Activated CD4-positive, alpha-beta memory T cell treated with anti-CD3 and anti-CD28 coated beads for 36 hours (primary cell): ENCODE results near the gene ABCB10. TPM values are rescaled to one million over a fixed set of nuclear protein-coding genes. Genes with fewer than 3 reads are reported as not detected.
"Not testable (repeated sequence)": the region's sequence is repeated elsewhere in the genome, so short reads cannot be mapped to it uniquely, and the experiment has no call there.

Experiments
- CTCF ChIA-PET: fragments of 350-600 bp; sonication (Branson Sonifier 250); formaldehyde crosslinking; loops from one replicate; lab custom pipeline; 2021; ENCODE audit warnings: antibody characterized with exemption, inconsistent platforms; lab: Charles Lee
- POLR2A ChIA-PET: fragments of 350-600 bp; sonication (Branson Sonifier 250); formaldehyde crosslinking; loops from one replicate; lab custom pipeline; 2021; ENCODE audit warnings: antibody characterized with exemption; lab: Charles Lee
- DNase-seq: peaks from one replicate; pipeline ENCODE4 v3.0.0-alpha.2; 2020
- H3K27ac Mint-ChIP-seq: one replicate; pipeline ENCODE4 v1.8.0; 2021; ENCODE audit warnings: mixed read lengths
- H3K27me3 Mint-ChIP-seq: one replicate; pipeline ENCODE4 v1.8.0; 2021; ENCODE audit warnings: mixed read lengths
- H3K36me3 Mint-ChIP-seq: one replicate; pipeline ENCODE4 v1.8.0; 2021; ENCODE audit warnings: mixed read lengths
- H3K4me1 Mint-ChIP-seq: one replicate; pipeline ENCODE4 v1.8.0; 2021; ENCODE audit warnings: low read depth, mixed read lengths
- H3K4me3 Mint-ChIP-seq: one replicate; pipeline ENCODE4 v1.8.0; 2021; ENCODE audit warnings: mild to moderate bottlenecking, mixed read lengths
- H3K9me3 Mint-ChIP-seq: one replicate; pipeline ENCODE4 v1.8.0; 2021; ENCODE audit warnings: mixed read lengths
- intact Hi-C: fragments of 100-400 bp; cut with micrococcal nuclease; formaldehyde crosslinking; loops from one replicate; pipeline ENCODE4 v1.15.1; 2023
- total RNA-seq, 2 experiments: library from RNA; stranded (reverse); gene quantifications; one replicate each; pipeline ENCODE4 v1.2.3, GENCODE V29; 2021

The ABCB10 gene
- total RNA-seq, 2 experiments from 2014 or later = 30.8 to 31.0 TPM

GRCh38 chr1:229485318-229485717, 73.2 kb downstream of the ABCB10 start:
- POLR2A ChIA-PET = interaction anchor here (0.6 kb wide), 2 partner anchors 113 to 229 kb away, joined by 3 to 5 read pairs; no protein-coding TSS in a partner anchor
- CTCF ChIA-PET = interaction anchor here (5.1 kb wide), 1 partner anchor 228 kb away, joined by 123 read pairs; no protein-coding TSS in a partner anchor
- no peaks in the 10 kb centered on the region for H3K27me3 Mint-ChIP-seq
- H3K4me1 Mint-ChIP-seq = peaks cover 3% of the 10 kb centered on the region
- H3K9me3 Mint-ChIP-seq = no peaks in the 10 kb centered on the region
- intact Hi-C loops = no loop called here
- no peak overlapping the region for H3K4me3 Mint-ChIP-seq
- no peak for DNase-seq
- H3K27ac Mint-ChIP-seq = no peak overlapping the region
- H3K36me3 Mint-ChIP-seq = peaks cover 39% of the 10 kb centered on the region

- Mint-ChIP-seq H3K27me3 (no peaks in the 10 kb centered on the region), H3K27ac (no peak overlapping the region), H3K9me3 (no peaks in the 10 kb centered on the region), H3K36me3 (peaks cover 42% of the 10 kb centered on the region), H3K4me1 (peaks cover 14% of the 10 kb centered on the region), H3K4me3 (no peak overlapping the region)
- POLR2A ChIA-PET = interaction anchor here (1.0 kb wide), 1 partner anchor 26 kb away, joined by 3 read pairs; the partner anchor contains the start of gene NUP133
- intact Hi-C loops = loop anchor here (1.0 to 5.0 kb wide), 2 partner anchors 210 to 224 kb away; partner anchors contain the start of gene RAB4A
- DNase-seq = no peak
- CTCF ChIA-PET = interaction anchor here (0.7 to 5.1 kb wide), 29 partner anchors 9 to 818 kb away, joined by 3 to 123 read pairs (median 4); no protein-coding TSS in a partner anchor
These were observed 76.0 kb downstream of the ABCB10 start for GRCh38 chr1:229482511-229482910.

- Mint-ChIP-seq H3K27ac (no peak overlapping the region), H3K36me3 (peaks cover 38% of the 10 kb centered on the region), H3K27me3 (no peaks in the 10 kb centered on the region), H3K9me3 (no peaks in the 10 kb centered on the region), H3K4me3 (no peak overlapping the region), H3K4me1 (peaks cover 14% of the 10 kb centered on the region)
- ChIA-PET POLR2A (no interaction called here), CTCF (interaction anchor here (1.2 to 3.6 kb wide), 3 partner anchors 13 to 225 kb away, joined by 5 to 16 read pairs (median 10); no protein-coding TSS in a partner anchor)
- DNase-seq = no peak
- intact Hi-C loops = loop anchor here (5.0 kb wide), 1 partner anchor 208 kb away; the partner anchor contains the start of gene RAB4A
These were observed 78.0 kb downstream of the ABCB10 start for GRCh38 chr1:229480495-229480894.

- ChIA-PET POLR2A (no interaction called here), CTCF (interaction anchor here (1.2 to 3.6 kb wide), 3 partner anchors 12 to 224 kb away, joined by 5 to 16 read pairs (median 10); no protein-coding TSS in a partner anchor)
- intact Hi-C loops = loop anchor here (5.0 kb wide), 1 partner anchor 208 kb away; the partner anchor contains the start of gene RAB4A
- peaks cover 14% of the 10 kb centered on the region for H3K4me1 Mint-ChIP-seq
- H3K9me3 Mint-ChIP-seq = no peaks in the 10 kb centered on the region
- H3K4me3 Mint-ChIP-seq = no peak overlapping the region
- H3K27ac Mint-ChIP-seq = no peak overlapping the region
- peaks cover 38% of the 10 kb centered on the region for H3K36me3 Mint-ChIP-seq
- no peak for DNase-seq
- H3K27me3 Mint-ChIP-seq = no peaks in the 10 kb centered on the region
These were observed 78.7 kb downstream of the ABCB10 start for GRCh38 chr1:229479660-229480399.

GRCh38 chr1:229478852-229479251, 79.7 kb downstream of the ABCB10 start:
- intact Hi-C loops = no loop called here
- no peaks in the 10 kb centered on the region for H3K27me3 Mint-ChIP-seq
- peaks cover 44% of the 10 kb centered on the region for H3K36me3 Mint-ChIP-seq
- DNase-seq = no peak
- ChIA-PET POLR2A (no interaction called here), CTCF (interaction anchor here (2.1 kb wide), 1 partner anchor 221 kb away, joined by 10 read pairs; no protein-coding TSS in a partner anchor)
- peaks cover 14% of the 10 kb centered on the region for H3K4me1 Mint-ChIP-seq
- no peak overlapping the region for H3K27ac Mint-ChIP-seq
- H3K9me3 Mint-ChIP-seq = no peaks in the 10 kb centered on the region
- H3K4me3 Mint-ChIP-seq = no peak overlapping the region

GRCh38 chr1:229475859-229476258, 82.6 kb downstream of the ABCB10 start:
- H3K27ac Mint-ChIP-seq, H3K4me3 Mint-ChIP-seq, H3K27me3 Mint-ChIP-seq, H3K9me3 Mint-ChIP-seq, intact Hi-C loops, DNase-seq, POLR2A ChIA-PET: not testable (repeated sequence)
- Mint-ChIP-seq H3K4me1 (peaks cover 12% of the 10 kb centered on the region), H3K36me3 (peaks cover 37% of the 10 kb centered on the region)
- CTCF ChIA-PET = interaction anchor here (0.6 to 0.9 kb wide), 2 partner anchors 29 to 170 kb away, joined by 3 to 4 read pairs; no protein-coding TSS in a partner anchor

GRCh38 chr1:229474509-229474908, 84.0 kb downstream of the ABCB10 start:
- Mint-ChIP-seq H3K4me1 (peaks cover 7% of the 10 kb centered on the region), H3K27ac (no peak overlapping the region), H3K27me3 (no peaks in the 10 kb centered on the region), H3K9me3 (no peaks in the 10 kb centered on the region), H3K4me3 (no peak overlapping the region), H3K36me3 (peaks cover 40% of the 10 kb centered on the region)
- intact Hi-C loops = no loop called here
- POLR2A ChIA-PET = interaction anchor here (0.6 kb wide), 1 partner anchor 818 kb away, joined by 3 read pairs; no protein-coding TSS in a partner anchor
- CTCF ChIA-PET = interaction anchor here (1.7 kb wide), 1 partner anchor 7 kb away, joined by 4 read pairs; no protein-coding TSS in a partner anchor
- DNase-seq = no peak

GRCh38 chr1:229471175-229471574, 87.3 kb downstream of the ABCB10 start:
- Mint-ChIP-seq H3K9me3 (no peaks in the 10 kb centered on the region), H3K4me1 (no peaks in the 10 kb centered on the region), H3K27me3 (no peaks in the 10 kb centered on the region), H3K4me3 (no peak overlapping the region), H3K27ac (no peak overlapping the region), H3K36me3 (peaks cover 44% of the 10 kb centered on the region)
- intact Hi-C loops = no loop called here
- DNase-seq = no peak
- ChIA-PET POLR2A (no interaction called here), CTCF (interaction anchor here (1.4 kb wide), 1 partner anchor 11 kb away, joined by 4 read pairs; no protein-coding TSS in a partner anchor)

GRCh38 chr1:229470406-229471043, 88.0 kb downstream of the ABCB10 start:
- ChIA-PET CTCF (interaction anchor here (1.4 kb wide), 1 partner anchor 11 kb away, joined by 4 read pairs; no protein-coding TSS in a partner anchor), POLR2A (interaction anchor here (0.5 kb wide), 1 partner anchor 35 kb away, joined by 5 read pairs; no protein-coding TSS in a partner anchor)

GRCh38 chr1:229466887-229467286, 91.6 kb downstream of the ABCB10 start:
- no peak overlapping the region for H3K27ac Mint-ChIP-seq
- no peaks in the 10 kb centered on the region for H3K4me1 Mint-ChIP-seq
- intact Hi-C loops = no loop called here
- H3K9me3 Mint-ChIP-seq = no peaks in the 10 kb centered on the region
- H3K36me3 Mint-ChIP-seq = peaks cover 56% of the 10 kb centered on the region
- no peak overlapping the region for H3K4me3 Mint-ChIP-seq
- no peaks in the 10 kb centered on the region for H3K27me3 Mint-ChIP-seq
- ChIA-PET POLR2A (no interaction called here), CTCF (interaction anchor here (1.5 to 3.1 kb wide), 3 partner anchors 14 to 209 kb away, joined by 3 to 16 read pairs (median 9); no protein-coding TSS in a partner anchor)
- DNase-seq = no peak

More at GRCh38 chr1:229470406-229471043, 88.0 kb downstream of the ABCB10 start:
- no peak for DNase-seq
- no peaks in the 10 kb centered on the region for H3K4me1 Mint-ChIP-seq
- H3K4me3 Mint-ChIP-seq = no peak overlapping the region
- intact Hi-C loops = no loop called here
- H3K9me3 Mint-ChIP-seq = no peaks in the 10 kb centered on the region
- no peak overlapping the region for H3K27ac Mint-ChIP-seq
- peaks cover 45% of the 10 kb centered on the region for H3K36me3 Mint-ChIP-seq
- no peaks in the 10 kb centered on the region for H3K27me3 Mint-ChIP-seq
